GM18951 (cell line): ENCODE measurements around the gene GSDME.

Experiments
- POLR2A ChIP-seq: IDR thresholded peaks from 4 replicates; pipeline ENCODE4 v1.6.1; 2011; ENCODE audit warnings: mild to moderate bottlenecking; ENCODE audit not compliant: insufficient read length, insufficient read depth; ENCODE audit errors: extremely low read depth
- in situ Hi-C: fragments of 300-500 bp; cut with MboI; formaldehyde crosslinking; loops from one replicate; pipeline ENCODE4 v1.12.0; 2022; ENCODE audit warnings: low sequenced_read_pairs, mixed read lengths, inconsistent platforms; ENCODE audit not compliant: unreplicated experiment

The GSDME gene

GRCh38 chr7:24706211-24707170 is 50.8 kb downstream of the GSDME start:
- TF ChIP-seq POLR2A = no peak
- in situ Hi-C loops = no loop called here

GRCh38 chr7:24705461-24705954 is 51.8 kb downstream of the GSDME start:
- in situ Hi-C loops = no loop called here
- TF ChIP-seq POLR2A = no peak

- in situ Hi-C loops = no loop called here
- no peak for TF ChIP-seq POLR2A
Measured at GRCh38 chr7:24704311-24704710, 53.0 kb downstream of the GSDME start.

- no peak for TF ChIP-seq POLR2A
- in situ Hi-C loops = no loop called here
Measured at GRCh38 chr7:24703296-24703695, 54.0 kb downstream of the GSDME start.

GRCh38 chr7:24702755-24703154 is 54.5 kb downstream of the GSDME start:
- TF ChIP-seq POLR2A = no peak
- in situ Hi-C loops = no loop called here

GRCh38 chr7:24701261-24702235 is 55.7 kb downstream of the GSDME start:
- in situ Hi-C loops = no loop called here
- no peak for TF ChIP-seq POLR2A

- in situ Hi-C loops = no loop called here
- TF ChIP-seq POLR2A = no peak
Measured at GRCh38 chr7:24700521-24701260, 56.6 kb downstream of the GSDME start.

GRCh38 chr7:24698531-24699266 is 58.6 kb downstream of the GSDME start:
- in situ Hi-C loops = no loop called here
- no peak for TF ChIP-seq POLR2A

GRCh38 chr7:24697416-24697815 is 59.8 kb downstream of the GSDME start:
- TF ChIP-seq POLR2A = no peak
- in situ Hi-C loops = no loop called here

- in situ Hi-C loops = no loop called here
- TF ChIP-seq POLR2A = no peak
Measured at GRCh38 chr7:24692592-24692991, 64.7 kb downstream of the GSDME start.

- TF ChIP-seq POLR2A = no peak
- in situ Hi-C loops = no loop called here
Measured at GRCh38 chr7:24690251-24690650, 67.0 kb downstream of the GSDME start.

- in situ Hi-C loops = no loop called here
- no peak for TF ChIP-seq POLR2A
Measured at GRCh38 chr7:24685708-24686107, 71.6 kb downstream of the GSDME start.
